Superior temporal gyrus (tissue), 1 donor: ENCODE results near the gene CAMTA1.

Source experiments
- DNase-seq: peaks from one replicate; pipeline ENCODE4 v3.0.0-alpha.2; 2016; ENCODE audit errors: extremely low spot score

CAMTA1 gene

GRCh38 chr1:7229186-7229585 lies 443.9 kb downstream of the CAMTA1 start:
- no peak for DNase-seq

- DNase-seq = no peak
These were observed 444.7 kb downstream of the CAMTA1 start for GRCh38 chr1:7229696-7230631.

DNA sequence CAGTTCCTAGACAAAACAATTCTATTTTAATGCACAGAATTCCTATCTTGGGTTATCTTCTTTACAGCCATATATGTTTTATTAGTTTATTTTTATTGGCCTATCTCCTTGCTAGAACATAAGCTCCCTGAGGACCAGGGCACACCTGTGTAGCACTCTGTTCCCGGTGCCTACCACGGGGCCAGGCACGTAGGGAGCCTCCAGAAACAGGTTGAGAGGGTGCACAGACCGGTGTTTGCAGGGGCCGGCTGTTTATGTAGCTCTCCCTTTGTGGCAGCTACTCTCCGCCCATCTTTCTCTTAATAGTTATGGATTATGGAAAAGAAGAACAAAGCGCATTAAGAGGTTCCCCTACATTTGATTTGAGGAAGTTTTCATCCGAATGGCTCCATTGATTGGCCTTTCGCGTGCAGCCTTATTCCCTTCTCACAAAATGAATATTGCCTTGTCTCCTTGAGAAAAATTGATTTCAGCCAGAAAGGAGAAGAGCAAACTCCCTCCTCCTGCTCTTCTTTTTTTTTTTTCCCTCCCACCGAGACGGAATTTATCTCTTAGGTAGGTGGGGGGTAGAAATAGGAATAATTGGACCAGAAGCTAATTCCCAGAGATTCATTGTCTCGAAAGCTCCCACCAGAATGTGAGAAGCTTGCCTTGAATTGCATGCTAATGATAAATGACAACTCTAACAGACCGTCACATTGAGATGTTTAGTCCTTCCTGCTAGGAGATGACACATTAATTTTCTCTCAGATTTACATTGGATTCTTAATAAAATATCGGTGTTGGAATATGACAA lies 447.4 kb downstream of the CAMTA1 start:
- DNase-seq = no peak

DNA sequence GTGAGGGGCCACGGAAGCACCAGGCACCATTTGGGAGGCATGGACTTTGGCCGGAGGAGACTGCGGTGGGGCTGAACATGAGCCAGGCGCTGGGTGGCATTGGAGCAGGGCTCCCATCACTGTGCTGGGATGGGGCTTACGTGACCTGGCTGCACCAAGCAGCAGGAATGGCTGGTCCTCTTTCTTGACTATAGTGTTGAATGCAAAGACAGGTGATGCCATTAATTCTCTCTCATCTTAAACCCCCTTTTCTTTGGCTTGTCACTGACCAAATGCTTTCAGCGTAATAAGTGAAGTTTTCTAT lies 447.9 kb downstream of the CAMTA1 start:
- DNase-seq = no peak

GRCh38 chr1:7233646-7234470 lies 448.6 kb downstream of the CAMTA1 start:
- DNase-seq = no peak

- DNase-seq = no peak
These were observed 449.2 kb downstream of the CAMTA1 start for GRCh38 chr1:7234471-7234755.

DNA sequence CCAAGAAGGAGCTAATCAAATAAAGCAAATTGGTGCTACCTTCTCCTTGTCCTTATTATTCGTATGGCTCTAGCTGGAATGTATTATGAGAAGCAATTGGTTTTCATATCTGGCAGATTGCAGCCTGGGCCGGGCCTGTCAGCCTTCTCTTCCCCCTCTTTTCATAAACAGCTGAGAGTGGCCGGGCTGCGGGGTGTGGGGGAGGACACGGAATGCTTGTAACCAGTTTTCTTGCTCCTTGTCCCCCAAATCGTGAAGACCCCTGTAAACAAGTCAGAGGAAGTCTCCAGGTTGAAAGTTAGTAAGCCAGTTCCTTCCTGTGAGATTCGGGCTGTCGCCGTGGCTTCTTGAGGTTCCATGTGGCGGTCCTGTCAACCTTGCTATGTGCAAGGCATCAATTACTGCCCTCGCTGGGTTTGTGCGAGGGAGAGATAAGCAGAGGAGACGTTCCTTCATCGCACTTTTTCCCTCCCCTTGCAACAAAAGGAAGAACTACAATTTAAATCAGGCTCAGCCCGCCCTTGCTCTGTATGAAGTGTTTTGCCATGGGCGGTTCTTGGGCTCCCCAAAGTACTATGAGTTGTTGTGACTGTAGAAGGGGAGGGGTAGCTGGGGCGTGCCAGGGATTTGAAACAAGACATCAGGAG lies 450.7 kb downstream of the CAMTA1 start:
- DNase-seq = no peak

DNA sequence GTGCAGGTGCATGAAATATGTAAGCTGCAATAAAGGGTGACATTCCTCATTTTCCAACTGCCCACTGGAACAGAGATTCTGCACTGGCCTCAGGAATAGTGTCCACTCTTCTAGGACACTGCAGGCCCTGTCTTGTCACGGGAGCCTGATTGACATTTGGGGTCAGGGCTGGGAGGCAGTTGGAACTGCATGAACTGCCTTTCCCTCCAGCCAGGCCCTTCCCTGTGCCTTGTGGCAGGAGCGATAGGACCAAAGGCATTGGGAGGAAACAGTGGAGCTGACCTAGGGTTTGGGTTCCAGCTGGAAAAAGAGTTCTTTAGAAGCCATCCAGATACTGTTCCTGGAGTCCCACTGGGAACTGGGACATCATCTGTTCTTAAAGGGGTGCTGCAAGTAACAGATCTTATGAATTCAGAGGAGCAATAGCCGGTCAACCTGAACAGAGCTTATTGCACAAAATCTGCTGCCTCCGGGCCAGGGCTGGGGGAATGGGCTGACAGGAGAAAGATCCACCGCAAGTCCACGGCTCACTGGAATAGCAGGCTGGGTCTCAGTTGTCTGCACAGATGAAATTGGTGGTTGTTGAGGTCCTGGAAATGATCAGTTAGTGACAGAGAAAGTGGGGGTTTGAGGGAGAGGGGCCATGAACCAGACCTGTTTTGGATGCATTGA lies 451.7 kb downstream of the CAMTA1 start:
- no peak for DNase-seq

DNA sequence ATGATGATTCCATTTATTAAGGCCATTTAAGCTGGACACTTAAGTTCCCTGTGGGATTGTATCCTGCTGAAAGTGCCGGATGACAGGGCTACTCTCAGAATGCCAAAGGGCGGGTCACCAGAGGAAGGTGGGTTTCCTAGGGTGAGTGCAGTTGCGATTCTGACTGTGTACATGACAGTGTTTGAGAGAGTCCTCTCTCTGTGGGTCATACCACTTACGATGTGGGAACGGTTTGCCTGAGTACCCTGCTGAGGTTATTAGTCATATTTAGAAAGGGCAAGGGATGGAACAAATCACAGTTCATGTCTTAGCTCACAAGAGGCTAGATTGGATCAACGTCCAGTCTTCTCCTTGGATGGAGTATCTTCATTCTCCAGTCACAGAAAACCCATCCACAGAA lies 461.9 kb downstream of the CAMTA1 start:
- DNase-seq = no peak

DNA sequence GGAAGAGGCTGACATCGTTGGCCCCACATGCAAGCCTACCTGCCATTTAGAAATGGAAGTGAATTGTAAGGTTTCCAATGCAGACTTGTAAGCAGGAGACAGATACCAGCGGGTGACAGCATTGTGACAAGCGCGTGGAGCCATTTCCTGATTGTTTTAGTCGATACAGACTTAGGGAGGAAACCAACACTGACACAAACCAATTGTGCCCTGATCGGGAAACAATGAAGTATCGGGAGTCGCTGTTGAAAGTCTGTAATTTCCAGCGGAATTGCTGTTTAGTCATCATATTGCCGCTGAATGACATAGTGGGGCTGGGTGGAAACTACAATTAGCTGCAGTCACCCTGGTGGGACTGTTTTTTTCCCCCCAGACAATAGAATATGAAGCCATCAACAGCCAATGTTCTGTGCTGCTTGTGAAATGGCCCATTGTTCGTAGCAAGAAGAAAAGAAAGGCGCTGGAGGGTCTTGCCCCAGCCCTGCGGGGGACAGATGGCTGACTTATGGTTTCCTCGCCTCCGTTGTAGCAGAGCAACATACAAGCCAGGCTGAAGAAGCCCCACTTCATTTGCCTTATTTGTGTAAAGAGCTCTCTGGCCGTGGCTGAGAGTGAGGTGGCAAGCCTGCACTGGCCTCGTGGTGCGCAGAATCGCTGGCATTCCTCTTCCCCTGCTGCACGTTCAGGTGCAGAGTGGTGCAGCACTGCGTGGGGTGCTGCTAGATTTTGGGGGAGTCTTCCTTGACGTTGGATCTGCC lies 462.7 kb downstream of the CAMTA1 start:
- DNase-seq = peak; percentile 37

GRCh38 chr1:7248549-7249199 lies 463.4 kb downstream of the CAMTA1 start:
- no peak for DNase-seq

DNA sequence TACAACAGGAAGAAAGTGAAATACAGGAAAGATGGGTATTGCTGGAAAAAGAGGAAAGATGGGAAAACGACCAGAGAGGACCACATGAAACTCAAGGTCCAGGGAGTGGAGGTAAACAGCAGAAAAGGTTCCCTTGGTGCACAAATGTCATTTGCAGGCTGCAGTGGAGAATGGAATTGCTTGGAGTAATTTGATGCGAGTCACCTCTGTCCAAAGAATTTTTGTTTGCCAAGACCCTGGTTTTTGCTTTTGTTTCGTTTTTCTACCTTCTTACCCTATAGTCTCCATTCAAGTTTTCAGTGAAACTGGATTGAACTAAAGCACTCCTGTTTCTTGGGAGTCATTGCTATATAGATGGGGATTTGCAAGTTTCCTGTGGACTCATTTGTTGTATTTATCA lies 464.3 kb downstream of the CAMTA1 start:
- DNase-seq = no peak

DNA sequence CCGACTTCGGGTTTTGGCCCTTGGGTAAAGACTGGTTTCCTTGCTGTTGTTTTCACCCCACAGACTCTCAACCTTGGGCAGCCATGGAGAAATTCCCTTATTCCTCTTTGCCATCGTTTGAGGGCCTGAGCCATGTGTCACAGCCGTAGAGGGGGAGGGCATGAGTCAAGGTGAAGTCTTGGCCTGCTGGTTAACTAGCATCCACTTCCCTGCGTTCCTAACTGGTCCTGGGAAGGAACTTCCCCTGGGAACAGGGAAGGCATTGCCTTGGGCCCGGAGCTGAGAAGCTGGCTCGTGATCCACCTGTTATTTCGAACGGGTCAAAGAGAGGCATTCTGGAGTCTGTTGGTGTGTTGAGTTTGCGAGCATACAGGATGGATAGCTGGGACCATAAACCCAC lies 464.9 kb downstream of the CAMTA1 start:
- no peak for DNase-seq

DNA sequence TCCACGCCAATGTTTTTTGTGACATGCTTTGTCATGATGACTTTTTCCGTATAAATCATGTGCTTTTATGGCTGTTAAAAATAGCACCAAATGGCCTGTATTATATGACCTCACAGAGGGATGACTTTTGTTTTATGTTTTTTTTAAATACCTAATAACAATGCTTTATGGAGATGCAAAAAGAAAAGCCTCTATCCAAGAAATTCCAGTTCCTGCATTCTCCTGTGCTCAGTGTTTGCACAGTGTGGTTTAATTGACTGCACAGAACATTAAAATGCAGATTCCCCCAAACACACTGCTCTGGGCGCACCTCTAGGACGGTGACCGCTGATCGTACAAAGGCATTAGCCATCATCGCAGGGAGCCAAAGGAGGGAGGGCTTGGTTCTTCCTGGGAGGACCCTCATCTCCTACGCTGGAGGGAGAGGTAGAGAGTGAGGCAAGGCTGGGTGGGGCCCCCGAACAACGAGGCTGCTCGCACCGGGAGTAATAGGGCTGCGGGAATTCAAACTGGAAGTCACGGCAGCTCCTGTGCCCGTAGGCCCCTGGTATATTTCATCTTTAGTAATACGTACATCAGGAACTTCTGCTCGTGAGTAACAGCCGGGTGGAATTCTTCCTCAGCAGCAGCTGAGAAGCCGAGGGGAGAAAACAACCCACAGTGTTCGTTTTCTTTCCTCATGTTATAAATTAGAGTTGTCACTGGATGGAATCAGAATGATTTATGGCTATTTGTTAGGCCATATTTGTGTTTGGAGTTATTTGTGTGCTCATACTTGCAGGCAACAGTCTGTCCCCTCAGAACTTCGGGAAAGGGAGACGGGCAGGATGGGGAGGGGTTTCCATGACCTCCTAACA lies 465.6 kb downstream of the CAMTA1 start:
- DNase-seq = no peak

DNA sequence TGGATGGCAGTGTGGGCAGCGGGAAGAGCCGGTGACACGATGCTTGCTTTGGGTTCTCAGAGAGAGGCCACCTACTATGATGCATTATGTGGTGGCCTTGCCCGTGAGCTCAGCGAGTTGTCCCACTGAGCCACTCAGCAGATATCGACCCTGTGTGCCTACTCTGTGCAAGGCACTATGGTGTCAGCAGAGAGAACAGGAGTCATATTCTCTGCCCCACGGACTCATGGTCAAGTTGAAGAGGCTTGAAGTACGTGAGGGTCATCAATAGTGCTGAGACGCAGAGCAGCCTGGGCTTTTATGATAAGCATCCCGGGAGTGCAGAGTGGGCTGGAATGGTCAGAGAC lies 466.2 kb downstream of the CAMTA1 start:
- DNase-seq = no peak

DNA sequence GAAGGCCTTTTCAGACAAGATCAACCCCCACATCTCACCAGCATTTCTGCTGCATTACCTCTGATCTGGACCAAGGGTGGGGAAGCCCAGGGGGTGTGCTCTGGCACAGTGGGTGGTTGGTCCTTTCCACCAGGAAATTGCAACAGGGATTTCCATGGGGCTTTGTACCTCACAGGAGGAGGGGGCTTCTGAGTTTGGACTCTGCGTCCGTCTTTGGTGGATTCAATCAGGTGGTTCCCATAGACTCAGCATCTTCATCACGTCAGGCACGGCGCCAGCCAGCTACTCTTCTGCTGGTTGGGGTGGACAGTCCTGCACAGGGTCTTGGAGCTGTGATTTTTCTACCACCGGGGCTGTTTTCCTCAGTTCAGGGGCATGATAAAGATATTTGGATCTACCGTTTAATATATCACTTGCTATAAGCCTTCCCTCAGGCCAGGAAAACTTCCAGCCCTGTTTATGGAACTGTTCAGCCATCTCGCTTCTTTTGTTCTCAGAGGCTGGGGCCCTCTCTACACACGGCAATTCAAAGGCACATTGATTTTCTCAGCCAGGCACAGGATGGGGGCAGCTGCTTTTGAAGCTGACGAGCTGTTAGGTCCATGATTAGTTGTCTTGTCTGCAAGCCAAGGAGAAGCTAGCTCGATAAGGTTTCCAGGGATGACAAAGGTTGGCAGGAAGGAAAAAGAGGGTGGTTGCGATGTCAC lies 467.3 kb downstream of the CAMTA1 start:
- DNase-seq = no peak

- DNase-seq = no peak
These were observed 467.8 kb downstream of the CAMTA1 start for GRCh38 chr1:7253118-7253480.

- no peak for DNase-seq
These were observed 468.8 kb downstream of the CAMTA1 start for GRCh38 chr1:7253988-7254587.
